COLO829 (cell line): ENCODE measurements around the gene FRMPD2.

ENCODE experiments used
- DNase-seq: peaks from one replicate; pipeline ENCODE4 v3.0.0; 2012; ENCODE audit warnings: low spot score

FRMPD2 gene, protein sequence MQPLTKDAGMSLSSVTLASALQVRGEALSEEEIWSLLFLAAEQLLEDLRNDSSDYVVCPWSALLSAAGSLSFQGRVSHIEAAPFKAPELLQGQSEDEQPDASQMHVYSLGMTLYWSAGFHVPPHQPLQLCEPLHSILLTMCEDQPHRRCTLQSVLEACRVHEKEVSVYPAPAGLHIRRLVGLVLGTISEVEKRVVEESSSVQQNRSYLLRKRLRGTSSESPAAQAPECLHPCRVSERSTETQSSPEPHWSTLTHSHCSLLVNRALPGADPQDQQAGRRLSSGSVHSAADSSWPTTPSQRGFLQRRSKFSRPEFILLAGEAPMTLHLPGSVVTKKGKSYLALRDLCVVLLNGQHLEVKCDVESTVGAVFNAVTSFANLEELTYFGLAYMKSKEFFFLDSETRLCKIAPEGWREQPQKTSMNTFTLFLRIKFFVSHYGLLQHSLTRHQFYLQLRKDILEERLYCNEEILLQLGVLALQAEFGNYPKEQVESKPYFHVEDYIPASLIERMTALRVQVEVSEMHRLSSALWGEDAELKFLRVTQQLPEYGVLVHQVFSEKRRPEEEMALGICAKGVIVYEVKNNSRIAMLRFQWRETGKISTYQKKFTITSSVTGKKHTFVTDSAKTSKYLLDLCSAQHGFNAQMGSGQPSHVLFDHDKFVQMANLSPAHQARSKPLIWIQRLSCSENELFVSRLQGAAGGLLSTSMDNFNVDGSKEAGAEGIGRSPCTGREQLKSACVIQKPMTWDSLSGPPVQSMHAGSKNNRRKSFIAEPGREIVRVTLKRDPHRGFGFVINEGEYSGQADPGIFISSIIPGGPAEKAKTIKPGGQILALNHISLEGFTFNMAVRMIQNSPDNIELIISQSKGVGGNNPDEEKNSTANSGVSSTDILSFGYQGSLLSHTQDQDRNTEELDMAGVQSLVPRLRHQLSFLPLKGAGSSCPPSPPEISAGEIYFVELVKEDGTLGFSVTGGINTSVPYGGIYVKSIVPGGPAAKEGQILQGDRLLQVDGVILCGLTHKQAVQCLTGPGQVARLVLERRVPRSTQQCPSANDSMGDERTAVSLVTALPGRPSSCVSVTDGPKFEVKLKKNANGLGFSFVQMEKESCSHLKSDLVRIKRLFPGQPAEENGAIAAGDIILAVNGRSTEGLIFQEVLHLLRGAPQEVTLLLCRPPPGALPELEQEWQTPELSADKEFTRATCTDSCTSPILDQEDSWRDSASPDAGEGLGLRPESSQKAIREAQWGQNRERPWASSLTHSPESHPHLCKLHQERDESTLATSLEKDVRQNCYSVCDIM (N-terminal part only)

DNA sequence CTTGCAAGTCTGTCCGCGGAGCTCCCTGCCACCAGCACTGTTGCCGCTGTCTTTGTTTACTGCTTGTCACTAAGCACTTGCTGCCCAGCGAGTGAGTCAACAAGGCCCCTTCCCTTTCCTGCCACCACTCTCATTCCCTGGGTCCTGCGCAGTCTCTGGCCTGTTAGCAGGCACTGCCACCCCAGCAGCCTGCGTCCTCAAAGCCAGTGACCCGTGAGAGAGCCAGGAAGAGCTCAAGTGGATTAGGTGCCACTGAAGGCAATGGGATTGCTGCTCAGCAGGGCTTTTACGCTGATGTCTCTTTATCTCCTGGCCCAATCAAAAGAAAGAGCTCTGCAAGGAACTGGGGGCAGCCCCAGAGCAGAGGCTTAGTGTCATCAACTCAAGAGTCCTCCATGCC, at the start of gene FRMPD2:
TSS of gene FRMPD2 (minus strand) at position 61 of the 400 bp plus-strand sequence. CDS start 129 bp downstream, outside the sequence.
- DNase-seq: no peak

DNA sequence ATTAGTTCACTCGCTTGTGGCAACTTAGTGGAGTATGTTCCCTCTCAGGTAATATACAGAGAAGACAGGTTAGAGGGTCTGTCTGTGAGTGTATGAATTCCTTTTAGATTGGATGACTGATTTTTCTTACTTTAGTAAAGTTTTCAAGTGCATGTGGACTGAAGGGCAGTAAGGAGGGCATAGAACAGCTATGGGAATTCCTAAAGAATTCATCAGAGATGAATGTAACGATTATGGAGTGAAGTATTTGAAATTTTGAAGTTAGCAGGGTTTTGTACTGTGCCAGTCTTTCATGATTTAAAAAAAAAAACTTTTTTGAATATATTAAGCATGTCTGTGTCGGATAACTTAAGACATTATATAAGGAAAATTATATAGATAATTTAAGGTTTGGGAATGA, 47.5 kb upstream of the FRMPD2 start:
- no peak for DNase-seq

DNA sequence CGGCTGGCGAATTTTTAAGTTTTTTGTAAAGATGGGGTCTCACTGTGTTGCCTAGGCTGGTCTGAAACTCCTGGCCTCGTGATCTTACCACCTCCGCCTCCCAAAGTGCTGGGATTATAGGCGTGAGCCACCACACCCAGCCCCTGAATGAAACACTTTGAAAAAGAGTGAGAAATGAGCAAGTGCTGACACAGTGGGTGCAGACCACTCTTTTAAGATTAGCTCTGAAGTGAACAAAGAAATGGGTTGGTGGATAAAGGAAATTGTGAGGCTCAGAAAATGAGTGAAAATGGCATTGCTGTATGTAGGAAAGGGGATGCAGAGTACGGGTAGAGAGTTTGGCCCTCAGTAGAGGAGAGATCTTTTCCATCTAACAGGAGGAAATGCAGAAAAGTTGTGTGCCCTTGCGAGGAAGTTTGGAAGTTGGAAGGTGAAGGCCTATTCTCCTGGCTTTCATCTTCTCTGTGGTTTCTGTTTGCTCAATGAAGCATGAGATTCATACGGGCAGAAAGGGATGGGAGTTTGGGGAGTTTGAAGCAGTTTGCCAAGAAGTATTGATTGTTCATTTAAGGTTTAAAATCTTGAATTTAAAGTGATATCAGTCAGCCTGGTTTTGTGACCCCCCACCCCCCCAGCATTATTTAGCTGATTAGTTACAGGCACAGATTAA, 43.0 kb upstream of the FRMPD2 start:
- no peak for DNase-seq

DNA sequence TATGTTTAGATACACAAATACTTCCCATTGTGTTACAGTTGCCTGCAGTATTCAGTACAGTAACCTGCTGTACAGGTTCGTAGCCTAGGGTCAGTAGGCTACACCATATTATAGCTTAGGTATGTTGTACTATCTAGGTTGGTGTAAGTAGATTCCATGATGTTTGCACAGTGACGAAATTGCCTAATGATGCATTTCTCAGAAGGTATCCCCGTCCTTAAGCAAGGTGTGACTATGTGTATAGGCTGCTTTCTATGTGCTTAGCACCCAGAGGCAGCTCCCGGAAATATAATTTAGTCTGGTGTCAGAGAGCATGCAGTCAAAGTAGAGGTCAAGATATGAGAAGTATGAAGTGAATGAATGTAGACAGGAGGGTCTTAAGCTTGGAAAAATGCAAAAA, 41.7 kb upstream of the FRMPD2 start:
- no peak for DNase-seq

DNA sequence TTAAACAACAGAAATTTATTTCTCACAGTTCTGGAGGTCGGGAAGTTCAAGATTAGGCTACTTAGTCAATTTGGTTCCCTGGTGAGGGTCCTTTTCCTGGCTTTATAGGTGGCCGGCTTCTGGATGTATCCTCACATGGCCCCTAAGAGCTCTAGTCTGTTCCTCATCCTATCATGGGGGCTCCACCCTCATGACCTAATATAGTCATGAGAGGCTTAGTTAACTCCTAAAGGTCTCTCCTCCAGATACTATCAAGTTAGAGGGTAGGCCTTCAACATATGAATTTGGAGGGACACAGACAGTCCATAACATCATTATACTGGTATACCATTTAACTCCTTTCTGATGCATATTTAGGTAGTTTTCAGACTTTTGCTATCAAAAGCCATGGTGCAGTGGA, 39.6 kb upstream of the FRMPD2 start:
- DNase-seq: no peak

DNA sequence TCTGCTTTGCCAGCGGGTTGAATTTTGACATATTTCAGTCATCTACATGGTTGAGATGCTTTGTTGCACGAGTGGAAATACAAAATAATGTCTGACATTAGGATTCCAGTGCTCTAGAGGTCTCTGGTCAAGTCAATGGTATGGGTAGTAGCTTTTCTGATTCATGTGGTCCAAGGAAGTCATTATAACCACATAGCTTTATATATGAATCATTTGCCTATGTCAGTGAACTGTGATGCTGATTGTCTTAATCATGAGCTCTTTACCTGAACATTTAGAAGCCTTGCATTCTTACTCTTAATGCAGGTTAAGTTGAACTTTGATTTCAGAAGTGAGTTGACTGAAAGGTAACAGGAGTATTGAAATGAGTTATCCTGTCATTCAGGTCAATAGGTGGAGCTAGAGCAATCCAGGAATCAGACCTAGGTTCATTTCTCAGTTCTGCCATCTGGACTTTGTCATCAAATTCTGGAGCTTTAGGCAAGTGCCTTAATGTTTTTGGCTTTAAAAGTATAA, 35.3 kb upstream of the FRMPD2 start:
- no peak for DNase-seq

DNA sequence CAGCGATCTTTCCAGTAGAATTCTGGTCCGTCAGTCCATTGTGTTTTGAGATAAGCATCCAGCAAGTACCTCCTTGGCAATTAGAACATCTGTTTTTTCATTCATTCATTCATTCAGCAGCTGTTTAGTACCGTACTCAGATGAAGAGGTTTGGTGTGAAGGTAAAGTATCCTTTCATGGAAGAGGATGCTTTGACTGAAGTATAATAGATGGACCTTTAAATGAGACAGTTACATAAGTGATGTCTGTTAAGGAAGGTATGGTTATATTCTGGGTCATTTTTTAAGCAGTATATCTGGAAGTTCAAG, 33.2 kb upstream of the FRMPD2 start:
- no peak for DNase-seq

DNA sequence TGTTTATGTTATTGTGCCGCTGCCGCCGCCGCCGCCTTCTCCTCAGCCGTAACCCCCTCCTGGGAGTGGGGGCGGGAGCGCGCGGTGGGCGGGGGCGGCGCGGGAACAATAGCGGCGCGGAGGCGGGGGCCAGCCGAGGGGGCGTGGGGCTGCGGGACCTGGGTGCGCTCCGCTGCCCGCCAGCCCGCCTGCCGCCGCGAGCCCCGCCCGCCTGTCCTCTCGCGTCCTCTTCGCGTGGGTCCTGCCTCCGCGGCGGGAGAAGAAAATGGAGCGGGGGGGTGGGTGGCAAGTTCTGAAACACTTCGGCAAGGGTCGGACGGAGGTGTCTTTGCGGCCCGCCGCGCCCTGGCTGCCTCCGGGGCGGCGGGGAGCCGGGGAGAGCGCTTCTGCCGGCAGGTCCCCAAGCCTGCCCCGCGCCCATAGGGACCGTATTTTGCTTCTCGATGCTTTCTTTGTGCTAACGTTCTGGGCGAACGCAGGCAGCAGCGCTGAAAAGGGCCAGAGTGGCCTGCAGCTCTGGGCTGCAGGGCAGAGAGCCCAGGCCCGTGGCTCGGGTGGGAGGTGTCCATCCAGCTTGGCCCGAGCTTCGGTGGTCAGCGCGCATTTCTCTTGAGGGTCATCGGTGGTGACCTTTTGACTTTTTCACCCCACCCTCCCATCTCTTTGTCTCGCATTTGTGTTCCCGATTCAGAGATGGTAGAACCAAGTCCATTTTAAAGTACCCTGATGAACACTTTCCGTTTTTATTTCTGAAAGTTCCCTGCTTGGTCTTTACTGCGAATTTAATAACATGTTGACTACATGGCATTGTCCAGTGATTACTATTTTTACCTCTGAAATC, 32.6 kb upstream of the FRMPD2 start:
- no peak for DNase-seq

DNA sequence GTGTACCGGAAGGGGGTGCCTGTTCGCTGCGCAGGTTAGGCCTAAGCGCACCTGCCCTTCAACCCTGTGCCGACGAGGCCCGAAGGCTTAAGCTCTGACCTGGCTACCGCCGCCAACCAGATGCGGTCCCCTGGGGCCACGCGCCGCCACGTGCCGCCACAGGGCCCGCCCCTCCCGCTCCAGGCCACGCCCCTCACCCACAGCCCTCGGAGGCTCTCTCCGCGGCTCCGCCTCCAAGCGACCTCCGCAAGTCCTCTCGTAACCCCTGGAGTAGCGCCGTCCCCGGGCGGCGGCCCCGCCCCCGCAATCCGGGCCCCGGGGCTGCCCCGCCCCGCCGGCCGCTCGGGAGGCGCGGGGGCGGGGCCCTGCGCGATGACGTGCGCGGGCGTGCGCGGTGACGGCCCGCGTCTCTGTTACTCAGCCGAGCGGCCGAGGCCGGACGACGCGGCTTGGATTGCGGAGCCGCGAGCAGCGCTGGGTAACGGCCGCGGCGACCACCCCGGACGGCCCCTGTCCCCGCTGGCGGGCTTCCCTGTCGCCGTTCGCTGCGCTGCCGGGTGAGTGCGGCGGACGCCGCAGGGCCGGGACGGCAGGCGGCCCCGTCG, 31.9 kb upstream of the FRMPD2 start, which contains the start of gene MAPK8:
TSS of gene MAPK8 (plus strand) at position 413 of the 605 bp plus-strand sequence. CDS start 94,984 bp downstream, outside the sequence.
- peak; percentile 87 for DNase-seq

DNA sequence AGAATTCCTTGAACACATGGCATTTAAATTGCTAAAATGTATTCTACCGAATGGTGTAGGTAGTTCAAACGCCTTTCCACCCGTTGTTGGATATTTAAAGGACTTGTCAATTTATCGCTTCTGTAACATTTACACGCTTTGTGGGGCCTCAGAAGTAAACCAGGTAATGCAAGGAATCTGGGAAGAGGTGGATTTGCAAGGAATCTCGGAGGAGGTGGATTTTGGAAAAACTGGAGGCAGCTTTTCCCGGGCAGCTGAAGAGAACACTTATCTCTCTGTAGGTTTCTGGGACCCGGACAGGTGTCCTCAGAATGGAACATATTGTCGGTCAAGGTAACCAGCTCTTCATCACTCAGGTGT, 31.4 kb upstream of the FRMPD2 start:
- DNase-seq: no peak

DNA sequence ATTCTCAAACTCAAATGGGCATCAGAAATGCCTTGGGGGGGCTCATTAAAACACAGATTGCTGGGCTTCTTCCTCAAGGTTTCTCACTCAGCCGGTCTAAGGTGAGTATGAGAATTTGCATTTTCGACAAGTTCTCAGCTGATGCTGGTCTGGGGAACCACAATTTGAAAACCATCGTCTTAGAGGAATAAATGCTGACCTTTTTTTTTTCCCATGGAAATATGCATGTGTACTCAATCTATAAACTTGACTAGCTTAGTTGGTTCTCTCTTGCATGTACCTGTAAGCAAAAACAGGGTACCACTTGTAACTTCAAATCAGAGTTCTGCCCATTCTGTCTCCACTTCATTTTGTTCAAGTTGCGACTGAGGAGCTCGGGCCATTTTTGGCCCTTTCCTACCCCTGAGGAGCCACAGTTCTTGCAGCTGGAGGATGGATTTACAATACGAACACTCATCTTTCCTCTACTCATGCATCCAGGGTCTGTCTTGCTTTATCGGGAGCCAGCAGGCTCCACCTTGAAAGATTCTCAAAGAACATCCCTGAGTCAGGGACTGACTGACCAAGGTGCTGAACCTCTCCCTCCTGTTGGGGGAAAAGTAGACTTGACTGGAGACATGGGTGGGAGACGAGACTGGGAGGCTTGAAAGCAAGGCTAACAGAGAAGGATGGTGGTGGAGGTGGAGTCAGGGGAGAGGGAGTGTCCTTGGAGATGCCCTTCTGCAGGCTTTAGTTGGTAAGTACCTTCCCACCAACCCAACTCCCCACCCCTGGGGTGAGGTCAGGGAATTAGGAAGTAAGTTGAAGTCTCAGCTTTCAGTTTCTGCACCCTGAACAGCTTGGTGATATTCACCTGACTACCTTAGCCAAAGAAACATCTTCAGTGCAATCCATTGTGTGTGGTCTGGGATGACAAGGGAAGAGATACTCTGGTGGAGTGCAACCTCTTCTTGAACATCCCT, 28.3 kb upstream of the FRMPD2 start:
- DNase-seq: no peak

DNA sequence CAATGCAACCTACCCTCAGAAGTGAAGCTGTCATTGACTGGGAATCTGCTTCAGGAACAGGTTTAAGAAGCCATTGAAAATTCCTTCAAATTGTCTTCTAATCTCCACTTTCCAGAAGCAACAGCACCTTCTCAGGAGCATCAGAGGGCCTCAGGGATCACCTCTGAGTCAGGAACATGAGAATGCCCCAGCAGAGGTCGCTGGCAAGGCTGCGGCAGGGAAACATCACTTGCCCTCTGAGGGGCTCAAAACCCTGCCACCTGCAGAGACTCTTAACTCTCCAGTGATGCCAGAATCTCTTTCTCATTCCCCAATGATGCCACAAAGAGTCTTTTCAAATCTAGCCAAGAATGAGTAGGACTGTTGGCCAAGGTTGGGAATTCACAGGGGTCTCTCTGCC, 26.1 kb upstream of the FRMPD2 start:
- no peak for DNase-seq

DNA sequence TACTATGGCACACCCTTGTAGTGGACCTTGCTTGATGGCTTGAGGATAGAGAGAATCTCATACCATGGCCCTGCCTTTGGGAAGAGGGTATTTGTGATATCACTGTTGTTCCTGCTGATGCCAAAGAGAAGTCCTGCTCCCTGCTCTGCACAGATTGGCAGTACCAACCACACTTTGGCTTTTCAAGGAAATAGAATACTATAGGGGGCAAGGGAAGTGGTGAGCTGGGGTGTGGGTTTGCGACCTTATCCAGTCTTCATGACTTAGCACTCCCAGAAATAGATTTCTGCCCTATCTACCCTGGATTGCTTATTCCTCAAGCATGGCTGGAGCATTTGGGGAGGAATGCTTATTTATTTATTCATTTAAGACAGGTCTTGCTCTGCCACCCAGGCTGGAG, 25.2 kb upstream of the FRMPD2 start:
- no peak for DNase-seq

DNA sequence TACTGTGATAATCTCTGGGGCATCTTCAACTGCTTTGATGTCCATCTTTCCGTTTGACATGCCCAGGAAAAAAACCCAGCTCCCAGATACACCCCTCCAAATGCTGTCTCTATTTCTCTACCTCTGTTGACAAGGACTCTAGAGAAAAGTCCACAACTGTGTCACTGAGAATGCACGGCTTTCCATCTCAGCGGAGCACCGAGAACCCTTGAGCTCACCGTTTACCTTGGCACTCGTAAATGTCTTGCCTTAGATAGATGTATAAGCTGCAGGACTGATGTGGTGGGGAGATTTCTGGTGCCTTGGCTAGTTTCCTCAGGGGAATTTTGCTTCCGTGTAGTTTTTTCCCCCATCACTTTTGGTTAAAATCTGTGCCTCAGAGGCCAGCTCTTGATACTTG, 24.6 kb upstream of the FRMPD2 start:
- no peak for DNase-seq

DNA sequence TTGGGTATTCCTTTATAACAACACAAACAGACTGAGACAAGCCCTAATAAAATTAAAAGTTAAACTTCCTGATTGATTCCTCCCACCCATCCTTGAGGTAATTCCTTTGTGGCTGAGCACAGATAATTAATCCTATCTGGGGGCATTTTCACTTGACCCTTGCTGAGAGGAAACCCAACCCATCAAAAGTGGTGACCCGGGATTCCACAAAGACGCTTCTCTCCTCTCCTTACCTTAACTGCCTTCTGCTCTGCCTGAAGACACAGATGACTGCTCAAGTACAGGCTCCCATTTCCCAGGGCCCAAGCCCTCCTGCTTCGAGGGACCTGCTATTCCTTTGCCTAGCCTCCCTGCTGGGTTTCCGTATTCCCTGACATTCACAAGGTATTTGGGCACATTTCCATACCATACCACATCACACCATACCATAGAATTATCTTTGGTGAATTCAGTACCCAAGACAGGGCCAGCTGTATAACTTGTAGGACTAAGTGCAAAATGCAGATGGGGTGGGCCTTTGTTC, 22.1 kb upstream of the FRMPD2 start:
- no peak for DNase-seq

DNA sequence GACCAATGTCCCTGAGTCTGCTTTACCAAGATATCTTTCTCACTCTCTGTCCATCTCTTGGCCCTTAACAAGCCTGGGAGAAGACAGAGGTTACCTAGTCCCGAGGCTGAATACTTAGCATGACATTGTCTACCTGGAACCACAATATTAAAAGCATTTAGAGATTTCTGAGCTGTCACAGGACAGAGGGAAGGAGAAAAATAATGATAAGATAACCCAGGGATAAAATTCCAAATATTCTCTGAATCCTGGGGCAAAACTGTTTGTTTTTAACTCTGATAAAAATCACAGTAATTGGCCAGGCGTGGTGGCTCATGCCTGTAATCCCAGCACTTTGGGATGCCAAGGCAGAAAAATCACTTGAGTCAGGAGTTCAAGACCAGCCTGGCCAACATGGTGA, 19.9 kb upstream of the FRMPD2 start:
- no peak for DNase-seq

DNA sequence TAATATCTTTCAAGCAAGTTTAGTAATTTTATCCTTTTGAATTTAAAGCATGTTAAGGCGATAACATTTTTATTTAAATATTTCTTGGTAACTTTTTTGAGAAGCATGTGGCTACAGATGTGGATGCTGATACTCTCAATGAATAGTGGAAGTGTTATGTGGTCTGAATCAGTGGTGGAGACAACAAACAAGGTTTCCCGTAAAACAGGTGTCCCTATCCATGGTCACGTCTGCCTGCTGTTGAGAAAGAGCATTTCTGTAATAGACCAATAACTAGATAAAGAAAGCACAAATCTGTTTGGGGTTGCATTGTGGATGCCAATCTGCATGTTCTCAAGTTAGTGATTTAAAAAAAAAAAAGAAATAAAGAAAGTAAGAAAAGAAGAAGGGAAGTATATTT, 18.1 kb upstream of the FRMPD2 start:
- no peak for DNase-seq

DNA sequence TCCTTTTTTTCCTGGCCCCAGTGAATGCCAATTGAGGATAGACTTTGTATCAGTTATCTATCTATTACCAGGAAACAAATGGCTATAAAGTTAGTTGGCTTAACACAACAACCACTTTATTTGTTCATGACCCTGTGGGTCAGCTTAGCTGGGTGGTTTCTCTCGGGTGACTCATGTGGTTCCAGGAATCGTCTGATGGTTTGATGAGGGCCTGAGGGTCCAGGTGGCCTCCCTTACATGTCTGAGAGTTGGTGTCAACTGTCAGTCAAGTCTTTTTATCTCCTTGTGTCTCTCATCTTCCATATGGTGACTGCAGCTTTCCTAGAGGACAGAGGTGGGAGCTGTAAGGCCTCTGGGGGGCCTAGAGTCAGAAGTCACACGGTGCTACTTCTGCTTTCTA, 16.7 kb upstream of the FRMPD2 start:
- DNase-seq: no peak

DNA sequence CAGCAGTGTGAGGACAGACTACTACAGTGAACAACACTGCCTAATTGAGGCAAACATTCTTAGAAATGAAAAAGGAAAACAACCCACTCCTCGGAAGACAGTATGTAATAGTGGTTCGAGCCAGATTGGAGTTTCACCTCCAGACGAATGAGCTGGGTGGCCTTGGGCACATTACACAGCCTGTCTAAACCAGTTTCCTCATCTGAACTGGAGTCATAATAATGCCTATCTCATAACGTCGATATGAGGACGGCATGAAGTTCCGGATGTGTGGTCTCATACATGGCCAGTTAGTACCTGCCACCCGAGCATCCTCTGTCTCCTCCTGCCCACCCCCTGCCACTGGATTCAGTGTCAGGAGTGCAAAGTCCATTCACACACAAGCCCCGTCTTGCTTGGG, 15.8 kb upstream of the FRMPD2 start:
- DNase-seq: no peak
